ENCODE data around the gene UMAD1.
A peak's percentile ranks its signal among the peaks of the same experiment; 100 is the strongest.

The UMAD1 gene

DNA sequence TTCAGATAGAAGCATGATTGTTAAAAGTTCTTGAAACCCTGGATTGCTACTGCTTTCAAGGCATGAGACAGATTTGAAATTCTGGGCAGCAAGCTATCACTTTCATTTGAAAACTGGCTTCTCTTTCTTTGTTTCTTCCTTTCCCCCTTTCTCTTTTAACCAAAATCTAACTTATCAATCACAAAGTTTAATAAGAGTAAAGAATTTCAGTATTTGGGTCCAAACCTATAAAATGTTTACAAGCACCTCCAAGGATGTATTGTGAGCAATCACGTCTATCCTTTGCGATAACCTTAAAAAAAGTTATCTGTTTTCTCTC is 99.4 kb downstream of the UMAD1 start:
- TF ChIP-seq, protein P1, sequence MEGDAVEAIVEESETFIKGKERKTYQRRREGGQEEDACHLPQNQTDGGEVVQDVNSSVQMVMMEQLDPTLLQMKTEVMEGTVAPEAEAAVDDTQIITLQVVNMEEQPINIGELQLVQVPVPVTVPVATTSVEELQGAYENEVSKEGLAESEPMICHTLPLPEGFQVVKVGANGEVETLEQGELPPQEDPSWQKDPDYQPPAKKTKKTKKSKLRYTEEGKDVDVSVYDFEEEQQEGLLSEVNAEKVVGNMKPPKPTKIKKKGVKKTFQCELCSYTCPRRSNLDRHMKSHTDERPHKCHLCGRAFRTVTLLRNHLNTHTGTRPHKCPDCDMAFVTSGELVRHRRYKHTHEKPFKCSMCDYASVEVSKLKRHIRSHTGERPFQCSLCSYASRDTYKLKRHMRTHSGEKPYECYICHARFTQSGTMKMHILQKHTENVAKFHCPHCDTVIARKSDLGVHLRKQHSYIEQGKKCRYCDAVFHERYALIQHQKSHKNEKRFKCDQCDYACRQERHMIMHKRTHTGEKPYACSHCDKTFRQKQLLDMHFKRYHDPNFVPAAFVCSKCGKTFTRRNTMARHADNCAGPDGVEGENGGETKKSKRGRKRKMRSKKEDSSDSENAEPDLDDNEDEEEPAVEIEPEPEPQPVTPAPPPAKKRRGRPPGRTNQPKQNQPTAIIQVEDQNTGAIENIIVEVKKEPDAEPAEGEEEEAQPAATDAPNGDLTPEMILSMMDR (IDR thresholded peaks at IDR 0.05; ENCODE audit: low read length): no peak
- TF ChIP-seq EZH2phosphoT487 (IDR thresholded peaks at IDR 0.05; ENCODE audit: low read length): no peak
- TF ChIP-seq EZH2 (optimal IDR thresholded peaks at IDR 0.05; ENCODE audit: low read depth, low read length): no peak
- Histone ChIP-seq H3K9ac (ENCODE audit: low read length) (peak overlapping the region; percentile 12; the same call in 1 of the 2 replicates), H4K20me1 (ENCODE audit: insufficient read depth, low read length) (no peaks in the 10 kb centered on the region), H3F3A (ENCODE audit: insufficient read depth, low read length) (peaks cover 18% of the 10 kb centered on the region), H3K27me3 (replicated peaks; ENCODE audit: insufficient read depth, low read length) (no peaks in the 10 kb centered on the region), H3K9me3 (replicated peaks; ENCODE audit: insufficient read depth, low read length) (no peaks in the 10 kb centered on the region), H3K4me3 (ENCODE audit: low read length) (0 out of 2 replicates have a peak overlapping the region, but pooled peaks have one; percentile 14), H3K4me2 (ENCODE audit: low read depth, low read length) (peak overlapping the region; percentile 69), H3K27ac (ENCODE audit: low read length) (peak overlapping the region; percentile 71), H3K4me1 (ENCODE audit: low read length) (peaks cover 26% of the 10 kb centered on the region), H3K36me3 (replicated peaks; ENCODE audit: insufficient read depth, low read length) (no peaks in the 10 kb centered on the region), H3K79me2 (ENCODE audit: low read length) (no peaks in the 10 kb centered on the region), H2AFZ (ENCODE audit: low read length) (no peak overlapping the region), H3K9me2 (replicated peaks; ENCODE audit: insufficient read depth, low read length) (no peaks in the 10 kb centered on the region)
- DNase-seq: no peak

DNA sequence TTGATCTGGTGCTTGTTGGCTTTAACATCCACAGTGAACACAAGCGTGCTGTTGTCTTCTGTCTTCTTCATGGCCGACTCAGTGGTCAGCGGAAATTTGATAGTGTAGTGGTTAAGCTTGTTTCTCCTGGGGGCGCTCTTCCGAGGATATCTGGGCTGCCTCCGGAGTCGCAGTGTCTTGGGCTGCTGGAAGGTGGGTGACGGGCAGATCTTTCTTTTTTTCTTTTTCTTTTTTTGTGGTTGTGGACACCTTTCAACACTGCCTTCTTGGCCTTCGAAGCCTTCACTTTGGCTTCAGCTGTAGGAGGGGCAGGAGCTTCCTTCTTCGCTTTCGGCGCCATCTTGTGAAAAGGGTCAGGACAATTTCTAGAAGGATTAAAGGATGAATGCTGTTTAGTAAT is 101.7 kb downstream of the UMAD1 start:
- H3K27ac ChIP-seq (ENCODE audit: low read length): no peak overlapping the region
- H3K9ac ChIP-seq (ENCODE audit: low read length): no peak overlapping the region
- no peaks in the 10 kb centered on the region for H3K27me3 ChIP-seq (replicated peaks; ENCODE audit: insufficient read depth, low read length)
- H3K9me2 ChIP-seq (replicated peaks; ENCODE audit: insufficient read depth, low read length): no peaks in the 10 kb centered on the region
- no peak overlapping the region for H3K4me3 ChIP-seq (ENCODE audit: low read length)
- no peaks in the 10 kb centered on the region for H3K9me3 ChIP-seq (replicated peaks; ENCODE audit: insufficient read depth, low read length)
- no peaks in the 10 kb centered on the region for H3K79me2 ChIP-seq (ENCODE audit: low read length)
- no peak overlapping the region for H3K4me2 ChIP-seq (ENCODE audit: low read depth, low read length)
- no peaks in the 10 kb centered on the region for H3K36me3 ChIP-seq (replicated peaks; ENCODE audit: insufficient read depth, low read length)
- TF ChIP-seq EZH2phosphoT487 (IDR thresholded peaks at IDR 0.05; ENCODE audit: low read length): no peak
- TF ChIP-seq, protein P1 (IDR thresholded peaks at IDR 0.05; ENCODE audit: low read length): no peak
- no peak for TF ChIP-seq EZH2 (optimal IDR thresholded peaks at IDR 0.05; ENCODE audit: low read depth, low read length)
- peaks cover 18% of the 10 kb centered on the region for H3F3A ChIP-seq (ENCODE audit: insufficient read depth, low read length)
- no peak for DNase-seq
- peaks cover 26% of the 10 kb centered on the region for H3K4me1 ChIP-seq (ENCODE audit: low read length)
- no peak overlapping the region for H2AFZ ChIP-seq (ENCODE audit: low read length)
- H4K20me1 ChIP-seq (ENCODE audit: insufficient read depth, low read length): no peaks in the 10 kb centered on the region

DNA sequence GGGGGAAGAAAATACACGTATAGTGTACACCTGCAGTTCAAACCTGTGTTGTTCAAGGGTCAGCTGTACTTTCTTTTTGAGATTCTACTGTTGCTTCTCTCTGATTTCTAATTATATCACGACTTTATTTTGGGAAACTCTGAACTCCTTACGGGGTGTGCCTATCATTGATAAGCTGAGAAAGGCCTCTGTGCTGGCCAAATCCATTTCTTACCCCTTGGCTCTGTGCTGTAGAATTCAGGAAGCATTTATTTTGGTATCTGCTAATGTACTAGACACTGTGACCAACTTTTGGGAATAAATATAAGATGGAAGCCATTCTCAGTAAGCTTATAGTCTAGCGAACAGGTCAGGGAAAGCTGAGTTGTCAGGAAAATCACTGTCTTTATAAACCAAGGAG is 104.7 kb downstream of the UMAD1 start:
- H3K36me3 ChIP-seq (replicated peaks; ENCODE audit: insufficient read depth, low read length): no peaks in the 10 kb centered on the region
- H3K27ac ChIP-seq (ENCODE audit: low read length): no peak overlapping the region
- no peak overlapping the region for H2AFZ ChIP-seq (ENCODE audit: low read length)
- no peaks in the 10 kb centered on the region for H3K9me3 ChIP-seq (replicated peaks; ENCODE audit: insufficient read depth, low read length)
- no peak overlapping the region for H3K4me3 ChIP-seq (ENCODE audit: low read length)
- TF ChIP-seq, protein P1 (IDR thresholded peaks at IDR 0.05; ENCODE audit: low read length): no peak
- TF ChIP-seq EZH2 (optimal IDR thresholded peaks at IDR 0.05; ENCODE audit: low read depth, low read length): no peak
- TF ChIP-seq EZH2phosphoT487 (IDR thresholded peaks at IDR 0.05; ENCODE audit: low read length): no peak
- no peaks in the 10 kb centered on the region for H3K79me2 ChIP-seq (ENCODE audit: low read length)
- H3K4me2 ChIP-seq (ENCODE audit: low read depth, low read length): no peak overlapping the region
- no peaks in the 10 kb centered on the region for H3F3A ChIP-seq (ENCODE audit: insufficient read depth, low read length)
- no peaks in the 10 kb centered on the region for H4K20me1 ChIP-seq (ENCODE audit: insufficient read depth, low read length)
- no peak overlapping the region for H3K9ac ChIP-seq (ENCODE audit: low read length)
- H3K9me2 ChIP-seq (replicated peaks; ENCODE audit: insufficient read depth, low read length): no peaks in the 10 kb centered on the region
- no peaks in the 10 kb centered on the region for H3K27me3 ChIP-seq (replicated peaks; ENCODE audit: insufficient read depth, low read length)
- no peak for DNase-seq
- H3K4me1 ChIP-seq (ENCODE audit: low read length): 0 out of 2 replicates have a peak, but pooled peaks cover 6% of the 10 kb centered on the region

All from MM.1S (cell line).